PC-9 (cell line): Measurements from ENCODE around the gene RETREG1. TPM values are rescaled to one million over a fixed set of nuclear protein-coding genes. Genes with fewer than 3 reads are reported as not detected.

Experiments
- BruUV-seq: library from RNA; stranded (reverse); fragments of 400-500 nt; replicated peaks from 2 replicates; lab custom pipeline; 2021; lab: Mats Ljungman, UMichigan
- CTCF ChIA-PET: fragments of 300-600 bp; sonication (Branson Sonifier 250); formaldehyde crosslinking; loops from one replicate; lab custom pipeline; 2022; ENCODE audit warnings: antibody characterized with exemption; lab: Charles Lee
- POLR2A ChIA-PET: fragments of 300-600 bp; sonication (Branson Sonifier 250); formaldehyde crosslinking; loops from one replicate; lab custom pipeline; 2022; ENCODE audit warnings: antibody characterized with exemption; ENCODE audit not compliant: unreplicated experiment; lab: Charles Lee
- DNase-seq, 2 experiments: peaks; one replicate each; pipeline versions ENCODE4 v3.0.0 to v3.0.0-alpha.2; 2015 to 2022; ENCODE audit warnings: mixed read lengths in 1 of 2
- H2AFZ ChIP-seq: fragments of 200-600 bp; sonication (generic); 2 replicates; pipeline ENCODE4 v1.8.1; 2017; ENCODE audit warnings: antibody characterized with exemption
- H3F3A ChIP-seq: fragments of 200-600 bp; sonication (generic); 2 replicates; pipeline ENCODE4 v1.8.1; 2017; ENCODE audit warnings: antibody characterized with exemption, mild to moderate bottlenecking, low read depth; ENCODE audit not compliant: insufficient read depth
- H3K27ac ChIP-seq: fragments of 200-600 bp; sonication (generic); 2 replicates; pipeline ENCODE4 v1.6.1; 2016; ENCODE audit warnings: mixed run types
- H3K27me3 ChIP-seq: fragments of 200-600 bp; sonication (generic); 2 replicates; pipeline ENCODE4 v1.6.1; 2016; ENCODE audit warnings: low read depth, mixed run types; ENCODE audit not compliant: insufficient read depth
- H3K36me3 ChIP-seq: fragments of 200-600 bp; sonication (generic); 2 replicates; pipeline ENCODE4 v1.6.1; 2016; ENCODE audit warnings: low read depth, mixed run types
- H3K4me1 ChIP-seq: fragments of 200-600 bp; sonication (generic); replicated peaks from 2 replicates; pipeline ENCODE4 v1.6.1; 2016; ENCODE audit warnings: mixed run types; ENCODE audit not compliant: insufficient read depth
- H3K4me2 ChIP-seq: fragments of 200-600 bp; sonication (generic); 2 replicates; pipeline ENCODE4 v1.6.1; 2017; ENCODE audit warnings: mixed run types
- H3K4me3 ChIP-seq: fragments of 200-600 bp; sonication (generic); 2 replicates; pipeline ENCODE4 v1.6.1; 2016; ENCODE audit warnings: mixed run types
- H3K79me2 ChIP-seq: fragments of 200-600 bp; sonication (generic); 2 replicates; pipeline ENCODE4 v1.6.1; 2017; ENCODE audit warnings: low read depth, mixed run types
- H3K9me2 ChIP-seq: fragments of 200-600 bp; sonication (generic); 2 replicates; pipeline ENCODE4 v1.8.1; 2017; ENCODE audit warnings: mild to moderate bottlenecking; ENCODE audit not compliant: insufficient read depth
- H3K9me3 ChIP-seq: fragments of 200-600 bp; sonication (generic); 2 replicates; pipeline ENCODE4 v1.8.1; 2016; ENCODE audit warnings: low read depth; ENCODE audit not compliant: insufficient read depth
- H4K20me1 ChIP-seq: fragments of 200-600 bp; sonication (generic); 2 replicates; pipeline ENCODE4 v1.8.1; 2017; ENCODE audit not compliant: insufficient read depth
- EZH2 ChIP-seq: fragments of 200-600 bp; sonication (generic); IDR thresholded peaks from 2 replicates; pipeline ENCODE4 v1.8.0; 2017; ENCODE audit warnings: antibody characterized with exemption, low read depth
- intact Hi-C: fragments of 100-400 bp; cut with micrococcal nuclease; formaldehyde crosslinking; loops from one replicate; pipeline ENCODE4 v1.10.0; 2022; ENCODE audit not compliant: unreplicated experiment
- total RNA-seq: library from RNA; stranded (reverse); gene quantifications from 2 replicates; pipeline ENCODE4 v1.2.3, GENCODE V29; 2021
- TF ChIP-seq, protein P1 (sequence below): fragments of 200-600 bp; sonication (generic); conservative IDR thresholded peaks from 2 replicates; pipeline ENCODE4 v1.6.1; 2017; ENCODE audit warnings: mixed run types, antibody characterized with exemption, mild to moderate bottlenecking, moderate library complexity

Gene RETREG1
- total RNA-seq, 1 experiment from 2014 or later, result 9.7 TPM

DNA sequence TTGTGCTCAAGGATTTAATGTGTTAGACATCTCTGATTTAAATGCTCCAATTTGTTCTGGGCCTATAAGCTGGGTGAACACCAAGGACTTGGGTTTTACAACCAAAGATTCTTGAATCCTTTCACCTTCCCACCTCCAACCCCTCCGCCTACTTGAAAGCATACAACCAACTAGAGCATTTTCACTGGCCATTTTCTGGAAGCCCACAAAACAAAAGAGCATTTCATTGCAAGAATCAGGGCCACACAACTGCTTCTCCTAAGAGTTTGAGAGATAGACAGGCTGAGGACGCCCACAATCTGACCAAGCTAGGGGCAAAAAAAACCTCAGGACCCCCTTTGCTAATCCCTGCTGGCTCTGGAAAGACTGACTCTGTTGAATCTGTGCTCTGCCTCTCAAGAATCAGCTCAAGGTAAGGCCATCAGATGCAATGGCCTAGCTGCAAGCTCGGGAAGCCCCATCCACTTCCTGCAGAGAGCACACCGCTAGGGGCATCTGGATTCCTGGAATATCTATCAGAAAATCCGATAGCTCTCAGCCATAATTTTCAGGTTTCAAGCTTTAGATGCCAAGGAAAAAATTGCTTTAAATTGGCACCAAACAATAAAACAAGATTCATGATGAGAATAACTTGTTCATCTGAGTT is 57.7 kb downstream of the RETREG1 start:
- Histone ChIP-seq H3K27ac (no peak overlapping the region), H3K36me3 (no peaks in the 10 kb centered on the region), H3K4me3 (no peak overlapping the region), H3K79me2 (no peaks in the 10 kb centered on the region), H2AFZ (no peak overlapping the region), H3K9me3 (no peaks in the 10 kb centered on the region), H3K4me2 (no peak overlapping the region), H4K20me1 (no peaks in the 10 kb centered on the region), H3K27me3 (peaks cover 3% of the 10 kb centered on the region; the same call in 1 of the 2 replicates), H3F3A (no peaks in the 10 kb centered on the region), H3K9me2 (no peaks in the 10 kb centered on the region), H3K4me1 (no peaks in the 10 kb centered on the region)
- BruUV-seq, result no TSS peak
- TF ChIP-seq, protein P1, sequence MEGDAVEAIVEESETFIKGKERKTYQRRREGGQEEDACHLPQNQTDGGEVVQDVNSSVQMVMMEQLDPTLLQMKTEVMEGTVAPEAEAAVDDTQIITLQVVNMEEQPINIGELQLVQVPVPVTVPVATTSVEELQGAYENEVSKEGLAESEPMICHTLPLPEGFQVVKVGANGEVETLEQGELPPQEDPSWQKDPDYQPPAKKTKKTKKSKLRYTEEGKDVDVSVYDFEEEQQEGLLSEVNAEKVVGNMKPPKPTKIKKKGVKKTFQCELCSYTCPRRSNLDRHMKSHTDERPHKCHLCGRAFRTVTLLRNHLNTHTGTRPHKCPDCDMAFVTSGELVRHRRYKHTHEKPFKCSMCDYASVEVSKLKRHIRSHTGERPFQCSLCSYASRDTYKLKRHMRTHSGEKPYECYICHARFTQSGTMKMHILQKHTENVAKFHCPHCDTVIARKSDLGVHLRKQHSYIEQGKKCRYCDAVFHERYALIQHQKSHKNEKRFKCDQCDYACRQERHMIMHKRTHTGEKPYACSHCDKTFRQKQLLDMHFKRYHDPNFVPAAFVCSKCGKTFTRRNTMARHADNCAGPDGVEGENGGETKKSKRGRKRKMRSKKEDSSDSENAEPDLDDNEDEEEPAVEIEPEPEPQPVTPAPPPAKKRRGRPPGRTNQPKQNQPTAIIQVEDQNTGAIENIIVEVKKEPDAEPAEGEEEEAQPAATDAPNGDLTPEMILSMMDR, result no peak
- TF ChIP-seq EZH2, result no peak
- intact Hi-C loops, result no loop called here
- ChIA-PET CTCF (interaction anchor here (0.7 kb wide), 2 partner anchors 26 to 75 kb away, joined by 3 read pairs; no protein-coding TSS in a partner anchor), POLR2A (interaction anchor here (0.5 kb wide), 1 partner anchor 69 kb away, joined by 10 read pairs; no protein-coding TSS in a partner anchor)
- no peak for DNase-seq

DNA sequence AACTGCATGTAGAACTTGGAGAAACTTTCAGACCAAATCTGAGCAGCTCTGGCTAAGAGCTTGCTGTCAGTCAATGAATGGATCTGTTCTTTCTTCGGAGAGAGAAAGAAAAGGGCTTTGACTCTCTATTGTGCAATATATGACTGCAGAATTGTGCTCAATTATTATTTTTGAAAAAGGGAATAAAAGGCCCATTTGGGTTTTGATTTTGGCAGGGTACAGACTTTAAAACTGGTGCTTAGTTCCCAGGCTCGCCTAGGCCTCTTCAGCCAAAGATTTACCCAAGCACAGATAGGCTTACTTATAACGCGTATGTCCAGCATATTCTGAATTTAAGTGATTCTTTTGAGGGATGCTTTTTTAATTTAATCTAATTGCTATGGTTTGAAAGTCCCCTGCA is 59.3 kb downstream of the RETREG1 start:
- Histone ChIP-seq H2AFZ (no peak overlapping the region), H3K9me2 (no peaks in the 10 kb centered on the region), H4K20me1 (no peaks in the 10 kb centered on the region), H3K4me1 (no peaks in the 10 kb centered on the region), H3K4me3 (no peak overlapping the region), H3K27me3 (no peaks in the 10 kb centered on the region), H3K27ac (no peak overlapping the region), H3K9me3 (no peaks in the 10 kb centered on the region), H3F3A (no peaks in the 10 kb centered on the region), H3K4me2 (no peak overlapping the region), H3K36me3 (no peaks in the 10 kb centered on the region), H3K79me2 (no peaks in the 10 kb centered on the region)
- no TSS peak for BruUV-seq
- DNase-seq, result no peak
- TF ChIP-seq EZH2, result no peak
- TF ChIP-seq, protein P1, result no peak
- intact Hi-C loops, result no loop called here
- POLR2A ChIA-PET, result no interaction called here
- CTCF ChIA-PET, result no interaction called here

DNA sequence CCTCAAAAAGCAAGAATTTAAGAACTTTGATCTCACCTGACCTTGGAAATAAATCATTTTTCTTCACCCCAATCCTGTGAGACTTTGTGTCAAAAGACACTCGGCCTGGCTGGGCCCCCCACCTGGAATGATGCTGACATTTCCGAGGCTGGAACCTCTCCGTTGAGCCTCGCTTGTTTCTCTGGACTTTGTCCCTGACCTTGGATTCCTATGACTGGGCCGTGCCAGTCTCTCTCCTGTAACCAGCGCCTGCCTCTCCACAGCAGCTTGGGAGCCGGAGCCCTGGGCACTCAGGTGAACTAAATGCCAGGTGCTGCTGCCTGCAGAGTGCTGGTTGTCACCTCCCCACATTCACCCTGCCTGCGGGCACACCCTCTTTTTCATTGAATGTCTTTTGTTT is 62.7 kb downstream of the RETREG1 start:
- Histone ChIP-seq H2AFZ (no peak overlapping the region), H3K79me2 (no peaks in the 10 kb centered on the region), H4K20me1 (no peaks in the 10 kb centered on the region), H3K36me3 (no peaks in the 10 kb centered on the region), H3F3A (no peaks in the 10 kb centered on the region), H3K27me3 (no peaks in the 10 kb centered on the region), H3K9me2 (no peaks in the 10 kb centered on the region), H3K27ac (no peak overlapping the region), H3K4me2 (no peak overlapping the region), H3K4me3 (no peak overlapping the region), H3K4me1 (no peaks in the 10 kb centered on the region), H3K9me3 (no peaks in the 10 kb centered on the region)
- no peak for DNase-seq
- ChIA-PET CTCF (no interaction called here), POLR2A (no interaction called here)
- BruUV-seq, result no TSS peak
- intact Hi-C loops, result loop anchor here (5.0 kb wide), 2 partner anchors 113 to 207 kb away; no protein-coding TSS in a partner anchor
- TF ChIP-seq, protein P1, result no peak
- no peak for TF ChIP-seq EZH2
